ENCODE measurements around the gene FAM193B.

The FAM193B gene

GRCh38 chr5:177472460-177473442 lies 81.6 kb downstream of the FAM193B start:
- DNase-seq (ENCODE audit: low read depth in 1 of 2, low spot score in 1 of 2) = no peak

GRCh38 chr5:177471610-177472356 lies 82.6 kb downstream of the FAM193B start:
- DNase-seq (ENCODE audit: low read depth in 1 of 2, low spot score in 1 of 2) = no peak

DNA sequence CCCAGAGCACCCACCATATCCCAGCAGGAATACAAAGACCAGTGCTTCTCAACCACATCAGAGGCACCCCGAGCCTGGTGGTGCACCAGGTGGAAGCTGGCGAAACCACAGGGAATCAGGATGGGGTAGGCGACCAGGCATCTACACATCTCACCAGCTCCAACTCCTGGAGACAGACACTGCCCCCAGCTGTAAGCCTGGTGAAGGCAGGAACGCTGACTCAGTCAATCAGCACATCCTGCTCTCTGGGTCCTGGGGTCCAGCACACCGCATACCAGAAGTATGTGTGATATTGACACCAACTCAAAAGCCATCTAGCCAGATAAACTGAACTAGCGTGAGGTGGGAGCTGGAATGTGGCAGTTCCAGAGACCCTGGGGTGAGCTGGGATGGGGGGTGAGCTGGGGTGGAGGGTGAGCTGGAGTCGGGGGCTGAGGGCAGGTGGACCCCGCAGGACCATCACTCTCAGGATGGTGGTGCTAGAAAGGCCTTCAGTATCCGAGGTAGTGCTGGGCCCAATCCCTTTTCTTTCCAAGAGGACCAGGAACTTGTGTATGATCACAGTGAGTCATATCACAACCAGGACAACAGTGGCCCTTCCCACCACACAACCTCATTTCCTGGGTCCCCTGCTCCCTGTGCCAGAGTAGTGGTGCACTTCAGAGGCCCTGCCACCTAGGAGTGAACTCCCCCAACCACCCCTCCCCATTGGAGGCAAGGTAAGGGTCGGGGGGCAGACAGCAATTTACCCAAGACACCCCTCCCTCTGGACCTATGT lies 83.4 kb downstream of the FAM193B start:
- DNase-seq (ENCODE audit: low read depth in 1 of 2, low spot score in 1 of 2) = no peak

Measured in activated CD4-positive, alpha-beta T cell treated with anti-CD3 and anti-CD28 coated beads, Interleukin-2, amount 50 U/mL, for 24 hours (primary cell).